SK-N-SH (cell line): Measurements from ENCODE around the gene GRK5. TPM values are rescaled to one million over a fixed set of nuclear protein-coding genes. Genes with fewer than 3 reads are reported as not detected.

Source experiments
- CTCF ChIA-PET: fragments of 300-600, 350-600 bp; formaldehyde crosslinking; extraction: SDS; loops from one replicate; lab custom pipeline; 2021; lab: Yijun Ruan, JAX
- POLR2A ChIA-PET: fragments of 350-600 bp; sonication (Branson Sonifier 250); formaldehyde crosslinking; extraction: SDS; loops from one replicate; lab custom pipeline; 2020; ENCODE audit warnings: antibody characterized with exemption, inconsistent platforms; lab: Yijun Ruan, JAX
- DNase-seq: peaks from one replicate; pipeline ENCODE4 v3.0.0; 2012
- H2AFZ ChIP-seq: fragments of 200-600 bp; sonication (generic); 2 replicates; pipeline ENCODE4 v1.8.1; 2016; ENCODE audit warnings: antibody characterized with exemption, mild to moderate bottlenecking, low read depth
- H3F3A ChIP-seq: fragments of 200-600 bp; sonication (generic); replicated peaks from 2 replicates; pipeline ENCODE3; 2016; ENCODE audit warnings: antibody characterized with exemption, mild to moderate bottlenecking; ENCODE audit not compliant: insufficient read depth
- H3K27ac ChIP-seq, 2 experiments: fragments of 200-500 bp in 1 of 2; fragments of 200-600 bp in 1 of 2; sonication (Bioruptor generic) in 1 of 2; sonication (generic), shearing (Covaris generic) in 1 of 2; 2 replicates each; pipeline versions ENCODE4 v1.5.1 to v1.6.1; 2014 to 2016; ENCODE audit warnings: low read depth in 2 of 2, inconsistent platforms in 1 of 2, low read length in 1 of 2, mild to moderate bottlenecking in 1 of 2, mixed read lengths in 1 of 2
- H3K27me3 ChIP-seq: fragments of 200-600 bp; sonication (generic), shearing (Covaris generic); 2 replicates; pipeline ENCODE4 v1.6.1; 2016; ENCODE audit warnings: mixed run types; ENCODE audit not compliant: insufficient read depth
- H3K36me3 ChIP-seq, 2 experiments: fragments of 200-500 bp in 1 of 2; fragments of 200-600 bp in 1 of 2; sonication (Bioruptor generic) in 1 of 2; sonication (generic) in 1 of 2; replicated peaks in 1 of 2; 2 replicates each; pipeline versions ENCODE3 to v1.5.1; 2014 to 2016; ENCODE audit warnings: low read length in 1 of 2, mild to moderate bottlenecking in 1 of 2; ENCODE audit not compliant: insufficient read depth in 2 of 2, control insufficient read depth in 1 of 2
- H3K4me1 ChIP-seq, 2 experiments: fragments of 200-500 bp in 1 of 2; fragments of 200-600 bp in 1 of 2; sonication (Bioruptor generic) in 1 of 2; sonication (generic), shearing (Covaris generic) in 1 of 2; 2 replicates each; pipeline versions ENCODE4 v1.5.1 to v1.6.1; 2014 to 2016; ENCODE audit warnings: low read depth in 1 of 2, low read length in 1 of 2, mixed run types in 1 of 2; ENCODE audit not compliant: insufficient read depth in 2 of 2, control insufficient read depth in 1 of 2
- H3K4me2 ChIP-seq: fragments of 200-600 bp; sonication (generic), shearing (Covaris generic); 2 replicates; pipeline ENCODE4 v1.6.1; 2017; ENCODE audit warnings: mixed run types
- H3K4me3 ChIP-seq, 2 experiments: fragments of 200-500 bp in 1 of 2; fragments of 200-600 bp in 1 of 2; sonication (Bioruptor generic) in 1 of 2; sonication (generic), shearing (Covaris generic) in 1 of 2; 2 replicates each; pipeline versions ENCODE4 v1.5.1 to v1.8.1; 2014 to 2016; ENCODE audit warnings: low read depth in 2 of 2, inconsistent platforms in 1 of 2, low read length in 1 of 2, mild to moderate bottlenecking in 1 of 2, mixed read lengths in 1 of 2, moderate library complexity in 1 of 2
- H3K79me2 ChIP-seq: fragments of 200-600 bp; sonication (generic); 2 replicates; pipeline ENCODE4 v1.8.1; 2017; ENCODE audit warnings: mild to moderate bottlenecking; ENCODE audit not compliant: insufficient read depth
- H3K9ac ChIP-seq: fragments of 200-600 bp; sonication (generic); 2 replicates; pipeline ENCODE4 v1.6.1; 2017; ENCODE audit warnings: mixed run types
- H3K9me2 ChIP-seq: fragments of 200-600 bp; sonication (generic); 2 replicates; pipeline ENCODE4 v1.6.1; 2017; ENCODE audit warnings: mixed run types
- H3K9me3 ChIP-seq: fragments of 200-600 bp; sonication (generic); 2 replicates; pipeline ENCODE4 v1.6.1; 2017; ENCODE audit warnings: mixed run types, mild to moderate bottlenecking, moderate library complexity
- H4K20me1 ChIP-seq: fragments of 200-600 bp; sonication (generic); 2 replicates; pipeline ENCODE4 v1.6.1; 2017; ENCODE audit warnings: mild to moderate bottlenecking, mixed run types; ENCODE audit not compliant: insufficient read depth
- CHD2 ChIP-seq: fragments of 150-350 bp; IDR thresholded peaks from 2 replicates; pipeline ENCODE4 v1.6.1; 2018; ENCODE audit warnings: low read length; ENCODE audit not compliant: partially characterized antibody
- ELF1 ChIP-seq: IDR thresholded peaks from 2 replicates; pipeline ENCODE4 v1.4.0; 2012
- EP300 ChIP-seq, 2 experiments: IDR thresholded peaks; 2 replicates each; pipeline versions ENCODE4 v1.4.0 to v1.6.1; 2012; ENCODE audit warnings: borderline replicate concordance in 1 of 2, low read depth in 1 of 2, low read length in 1 of 2
- FOXJ3 ChIP-seq: sonication (generic); formaldehyde crosslinking; IDR thresholded peaks from 2 replicates; pipeline ENCODE4 v1.5.1; 2020; ENCODE audit warnings: mild to moderate bottlenecking, missing genetic modification reagents
- FOXM1 ChIP-seq: IDR thresholded peaks from 2 replicates; pipeline ENCODE4 v1.4.0; 2012; ENCODE audit warnings: low read depth, mild to moderate bottlenecking
- GABPA ChIP-seq: IDR thresholded peaks from 2 replicates; pipeline ENCODE4 v1.4.0; 2012; ENCODE audit warnings: low read depth, mild to moderate bottlenecking
- MEF2A ChIP-seq: IDR thresholded peaks from 2 replicates; pipeline ENCODE4 v1.4.0; 2012; ENCODE audit warnings: low read depth, borderline replicate concordance
- MXI1 ChIP-seq: IDR thresholded peaks from 2 replicates; pipeline ENCODE4 v1.6.1; 2012; ENCODE audit warnings: mild to moderate bottlenecking, low read depth, low read length, improper control_type of control experiment
- RAD21 ChIP-seq: IDR thresholded peaks from 2 replicates; pipeline ENCODE4 v1.6.1; 2012; ENCODE audit warnings: mild to moderate bottlenecking, low read length
- RFX5 ChIP-seq: IDR thresholded peaks from 2 replicates; pipeline ENCODE4 v1.6.1; 2012; ENCODE audit warnings: mild to moderate bottlenecking, improper control_type of control experiment, low read length
- SIN3A ChIP-seq: IDR thresholded peaks from 2 replicates; pipeline ENCODE4 v1.6.1; 2012; ENCODE audit warnings: low read depth, mild to moderate bottlenecking, low read length, moderate library complexity, borderline replicate concordance
- YY1 ChIP-seq: IDR thresholded peaks from 2 replicates; pipeline ENCODE4 v1.4.0; 2012; ENCODE audit warnings: low read depth, mild to moderate bottlenecking
- WGBS: methylation state at CpG from one replicate; pipeline ENCODE4 v1.1.6; 2017; ENCODE audit warnings: low lambda C conversion rate; 5-methylcytosine and 5-hydroxymethylcytosine counted together
- polyA plus RNA-seq, 3 experiments: library from polyadenylated mRNA; depleted of rRNA; stranded (reverse); fragments of >200 nt; gene quantifications; 2 replicates each; pipeline ENCODE4 v1.2.3, GENCODE V29; 2012
- TF ChIP-seq, protein P1 (sequence below): IDR thresholded peaks from 2 replicates; pipeline ENCODE4 v1.4.0; 2012; ENCODE audit warnings: low read depth
- TF ChIP-seq, protein P2 (sequence below): fragments of 200-600 bp; sonication (generic); IDR thresholded peaks from 2 replicates; pipeline ENCODE4 v1.6.1; 2017; ENCODE audit warnings: antibody characterized with exemption, mild to moderate bottlenecking, moderate library complexity
- TF ChIP-seq, protein P3 (sequence below): fragments of 150-350 bp; IDR thresholded peaks from 2 replicates; pipeline ENCODE4 v1.6.1; 2017; ENCODE audit warnings: antibody characterized with exemption, low read length, low read depth, borderline replicate concordance
- TF ChIP-seq, protein P4 (sequence below): IDR thresholded peaks from 2 replicates; pipeline ENCODE4 v1.4.0; 2012; ENCODE audit warnings: low read depth, borderline replicate concordance
- TF ChIP-seq, protein P5 (sequence below): IDR thresholded peaks from 2 replicates; pipeline ENCODE4 v1.4.0; 2012; ENCODE audit warnings: low read depth, borderline replicate concordance

Gene GRK5
- polyA plus RNA-seq, 1 of the 3 experiments (the other 2 are of a cell fraction): 12.1 TPM

DNA sequence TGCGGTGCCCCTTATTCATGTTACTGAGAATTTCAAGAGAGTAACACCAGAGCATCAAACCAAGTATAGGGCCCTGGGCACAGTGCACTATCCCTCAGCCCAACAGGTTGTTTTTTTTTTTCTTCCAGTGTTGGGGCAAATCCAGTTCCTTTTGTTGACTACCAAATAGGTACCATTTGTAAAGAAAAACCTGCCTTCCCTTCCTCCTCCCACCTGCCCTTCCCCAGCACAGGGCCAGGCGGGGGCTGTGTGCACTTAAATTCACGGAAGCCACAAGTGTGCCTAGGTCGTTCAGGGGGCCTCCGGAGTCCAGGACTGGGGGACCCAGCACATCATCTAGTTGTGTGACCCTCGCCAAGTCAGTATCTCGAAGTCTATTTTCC is 41.3 kb upstream of the GRK5 start:
- no peaks in the 10 kb centered on the region for H3K27me3 ChIP-seq
- peak overlapping the region; percentile 86 for H3K4me2 ChIP-seq
- no peak for DNase-seq
- peaks cover 0 to 13% of the 10 kb centered on the region in 2 experiments; a peak in 2 of 4 replicates for H3K4me1 ChIP-seq
- H3K9ac ChIP-seq: peak overlapping the region; percentile 74
- POLR2A ChIA-PET: interaction anchor here (1.0 to 1.6 kb wide), 3 partner anchors 10 to 43 kb away, joined by 4 to 5 read pairs (median 4); no protein-coding TSS in a partner anchor
- peaks cover 35% of the 10 kb centered on the region for H3F3A ChIP-seq
- no peaks in the 10 kb centered on the region for H3K79me2 ChIP-seq
- no peaks in the 10 kb centered on the region for H3K9me2 ChIP-seq
- H3K36me3 ChIP-seq: peaks cover 24 to 31% of the 10 kb centered on the region in 2 experiments
- TF ChIP-seq, protein P1, sequence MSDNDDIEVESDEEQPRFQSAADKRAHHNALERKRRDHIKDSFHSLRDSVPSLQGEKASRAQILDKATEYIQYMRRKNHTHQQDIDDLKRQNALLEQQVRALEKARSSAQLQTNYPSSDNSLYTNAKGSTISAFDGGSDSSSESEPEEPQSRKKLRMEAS: no peak
- TF ChIP-seq, protein P2, sequence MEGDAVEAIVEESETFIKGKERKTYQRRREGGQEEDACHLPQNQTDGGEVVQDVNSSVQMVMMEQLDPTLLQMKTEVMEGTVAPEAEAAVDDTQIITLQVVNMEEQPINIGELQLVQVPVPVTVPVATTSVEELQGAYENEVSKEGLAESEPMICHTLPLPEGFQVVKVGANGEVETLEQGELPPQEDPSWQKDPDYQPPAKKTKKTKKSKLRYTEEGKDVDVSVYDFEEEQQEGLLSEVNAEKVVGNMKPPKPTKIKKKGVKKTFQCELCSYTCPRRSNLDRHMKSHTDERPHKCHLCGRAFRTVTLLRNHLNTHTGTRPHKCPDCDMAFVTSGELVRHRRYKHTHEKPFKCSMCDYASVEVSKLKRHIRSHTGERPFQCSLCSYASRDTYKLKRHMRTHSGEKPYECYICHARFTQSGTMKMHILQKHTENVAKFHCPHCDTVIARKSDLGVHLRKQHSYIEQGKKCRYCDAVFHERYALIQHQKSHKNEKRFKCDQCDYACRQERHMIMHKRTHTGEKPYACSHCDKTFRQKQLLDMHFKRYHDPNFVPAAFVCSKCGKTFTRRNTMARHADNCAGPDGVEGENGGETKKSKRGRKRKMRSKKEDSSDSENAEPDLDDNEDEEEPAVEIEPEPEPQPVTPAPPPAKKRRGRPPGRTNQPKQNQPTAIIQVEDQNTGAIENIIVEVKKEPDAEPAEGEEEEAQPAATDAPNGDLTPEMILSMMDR: no peak
- no peak for TF ChIP-seq ELF1
- no peak for TF ChIP-seq GABPA
- TF ChIP-seq RAD21: no peak
- no peak for TF ChIP-seq EP300 (IDR thresholded peaks at IDR 0.05; ENCODE audit: borderline replicate concordance in 1 of 2, low read depth in 1 of 2, low read length in 1 of 2)
- no peak for TF ChIP-seq CHD2
- no peak for TF ChIP-seq SIN3A
- TF ChIP-seq, protein P3, sequence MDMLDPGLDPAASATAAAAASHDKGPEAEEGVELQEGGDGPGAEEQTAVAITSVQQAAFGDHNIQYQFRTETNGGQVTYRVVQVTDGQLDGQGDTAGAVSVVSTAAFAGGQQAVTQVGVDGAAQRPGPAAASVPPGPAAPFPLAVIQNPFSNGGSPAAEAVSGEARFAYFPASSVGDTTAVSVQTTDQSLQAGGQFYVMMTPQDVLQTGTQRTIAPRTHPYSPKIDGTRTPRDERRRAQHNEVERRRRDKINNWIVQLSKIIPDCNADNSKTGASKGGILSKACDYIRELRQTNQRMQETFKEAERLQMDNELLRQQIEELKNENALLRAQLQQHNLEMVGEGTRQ: no peak
- TF ChIP-seq RFX5: no peak
- no peak for TF ChIP-seq FOXM1
- TF ChIP-seq YY1: no peak
- TF ChIP-seq MEF2A: no peak
- TF ChIP-seq, protein P4, sequence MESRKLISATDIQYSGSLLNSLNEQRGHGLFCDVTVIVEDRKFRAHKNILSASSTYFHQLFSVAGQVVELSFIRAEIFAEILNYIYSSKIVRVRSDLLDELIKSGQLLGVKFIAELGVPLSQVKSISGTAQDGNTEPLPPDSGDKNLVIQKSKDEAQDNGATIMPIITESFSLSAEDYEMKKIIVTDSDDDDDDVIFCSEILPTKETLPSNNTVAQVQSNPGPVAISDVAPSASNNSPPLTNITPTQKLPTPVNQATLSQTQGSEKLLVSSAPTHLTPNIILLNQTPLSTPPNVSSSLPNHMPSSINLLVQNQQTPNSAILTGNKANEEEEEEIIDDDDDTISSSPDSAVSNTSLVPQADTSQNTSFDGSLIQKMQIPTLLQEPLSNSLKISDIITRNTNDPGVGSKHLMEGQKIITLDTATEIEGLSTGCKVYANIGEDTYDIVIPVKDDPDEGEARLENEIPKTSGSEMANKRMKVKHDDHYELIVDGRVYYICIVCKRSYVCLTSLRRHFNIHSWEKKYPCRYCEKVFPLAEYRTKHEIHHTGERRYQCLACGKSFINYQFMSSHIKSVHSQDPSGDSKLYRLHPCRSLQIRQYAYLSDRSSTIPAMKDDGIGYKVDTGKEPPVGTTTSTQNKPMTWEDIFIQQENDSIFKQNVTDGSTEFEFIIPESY: no peak
- TF ChIP-seq MXI1: no peak
- TF ChIP-seq, protein P5, sequence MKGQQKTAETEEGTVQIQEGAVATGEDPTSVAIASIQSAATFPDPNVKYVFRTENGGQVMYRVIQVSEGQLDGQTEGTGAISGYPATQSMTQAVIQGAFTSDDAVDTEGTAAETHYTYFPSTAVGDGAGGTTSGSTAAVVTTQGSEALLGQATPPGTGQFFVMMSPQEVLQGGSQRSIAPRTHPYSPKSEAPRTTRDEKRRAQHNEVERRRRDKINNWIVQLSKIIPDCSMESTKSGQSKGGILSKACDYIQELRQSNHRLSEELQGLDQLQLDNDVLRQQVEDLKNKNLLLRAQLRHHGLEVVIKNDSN: no peak
- TF ChIP-seq FOXJ3 (CRISPR knock-in tag): no peak
- TF ChIP-seq, all 33 proteins: peak for 0
- 92% methylated on average over 7 of the region's 7 CpGs for WGBS
- Histone ChIP-seq H3K9me3 (no peaks in the 10 kb centered on the region), H4K20me1 (no peaks in the 10 kb centered on the region), H2AFZ (peak overlapping the region; percentile 95), H3K27ac (peak overlapping the region; percentile 7 to 79; a peak in 3 of 4 replicates), H3K4me3 (peak overlapping the region; percentile 69 to 75)
- CTCF ChIA-PET: no interaction called here
